ENCODE measurements around the gene N4BP2L1.

- TF ChIP-seq CTCF (IDR thresholded peaks at IDR 0.05 in 2 of 3, conservative IDR thresholded peaks at IDR 0.05 in 1 of 3; ENCODE audit: borderline replicate concordance in 1 of 3, insufficient read depth in 1 of 3, low read depth in 2 of 3, low read length in 2 of 3) (no peak), EZH2 (IDR thresholded peaks at IDR 0.05) (no peak), SP1 (IDR thresholded peaks at IDR 0.05; ENCODE audit: low read depth) (no peak), POLR2A (IDR thresholded peaks at IDR 0.05; ENCODE audit: borderline replicate concordance, extremely low read depth, insufficient read depth, insufficient read length) (no peak), YY1 (IDR thresholded peaks at IDR 0.05; ENCODE audit: extremely low read depth, insufficient replicate concordance, low read depth, low read length) (no peak), ZNF274 (IDR thresholded peaks at IDR 0.05; ENCODE audit: low read depth, low read length) (no peak)
- TF ChIP-seq, protein P1, sequence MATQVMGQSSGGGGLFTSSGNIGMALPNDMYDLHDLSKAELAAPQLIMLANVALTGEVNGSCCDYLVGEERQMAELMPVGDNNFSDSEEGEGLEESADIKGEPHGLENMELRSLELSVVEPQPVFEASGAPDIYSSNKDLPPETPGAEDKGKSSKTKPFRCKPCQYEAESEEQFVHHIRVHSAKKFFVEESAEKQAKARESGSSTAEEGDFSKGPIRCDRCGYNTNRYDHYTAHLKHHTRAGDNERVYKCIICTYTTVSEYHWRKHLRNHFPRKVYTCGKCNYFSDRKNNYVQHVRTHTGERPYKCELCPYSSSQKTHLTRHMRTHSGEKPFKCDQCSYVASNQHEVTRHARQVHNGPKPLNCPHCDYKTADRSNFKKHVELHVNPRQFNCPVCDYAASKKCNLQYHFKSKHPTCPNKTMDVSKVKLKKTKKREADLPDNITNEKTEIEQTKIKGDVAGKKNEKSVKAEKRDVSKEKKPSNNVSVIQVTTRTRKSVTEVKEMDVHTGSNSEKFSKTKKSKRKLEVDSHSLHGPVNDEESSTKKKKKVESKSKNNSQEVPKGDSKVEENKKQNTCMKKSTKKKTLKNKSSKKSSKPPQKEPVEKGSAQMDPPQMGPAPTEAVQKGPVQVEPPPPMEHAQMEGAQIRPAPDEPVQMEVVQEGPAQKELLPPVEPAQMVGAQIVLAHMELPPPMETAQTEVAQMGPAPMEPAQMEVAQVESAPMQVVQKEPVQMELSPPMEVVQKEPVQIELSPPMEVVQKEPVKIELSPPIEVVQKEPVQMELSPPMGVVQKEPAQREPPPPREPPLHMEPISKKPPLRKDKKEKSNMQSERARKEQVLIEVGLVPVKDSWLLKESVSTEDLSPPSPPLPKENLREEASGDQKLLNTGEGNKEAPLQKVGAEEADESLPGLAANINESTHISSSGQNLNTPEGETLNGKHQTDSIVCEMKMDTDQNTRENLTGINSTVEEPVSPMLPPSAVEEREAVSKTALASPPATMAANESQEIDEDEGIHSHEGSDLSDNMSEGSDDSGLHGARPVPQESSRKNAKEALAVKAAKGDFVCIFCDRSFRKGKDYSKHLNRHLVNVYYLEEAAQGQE (IDR thresholded peaks at IDR 0.05; ENCODE audit: low read depth) = no peak
Observed at GRCh38 chr13:32378012-32378411, 49.9 kb downstream of the N4BP2L1 start.

Measured in HCT116 (cell line).